Astrocyte of the hippocampus (primary cell): ENCODE measurements around the gene MFN2.

Experiments used
- DNase-seq: peaks from one replicate; pipeline ENCODE4 v3.0.0; 2011; ENCODE audit warnings: low read depth, low spot score

Gene MFN2

GRCh38 chr1:12047120-12047876, 67.1 kb downstream of the MFN2 start:
- DNase-seq = peak; percentile 89

GRCh38 chr1:12048372-12048771, 68.1 kb downstream of the MFN2 start:
- no peak for DNase-seq

GRCh38 chr1:12049616-12050015, 69.4 kb downstream of the MFN2 start:
- no peak for DNase-seq

GRCh38 chr1:12051361-12051760, 71.1 kb downstream of the MFN2 start:
- DNase-seq = no peak

- DNase-seq = peak; percentile 86
Measured at GRCh38 chr1:12052008-12052573, 71.8 kb downstream of the MFN2 start.

- peak; percentile 49 for DNase-seq
Measured at GRCh38 chr1:12052997-12053686, 72.9 kb downstream of the MFN2 start.

- DNase-seq = no peak
Measured at GRCh38 chr1:12053752-12054548, 73.7 kb downstream of the MFN2 start.

GRCh38 chr1:12055259-12055658, 75.0 kb downstream of the MFN2 start:
- DNase-seq = no peak

- no peak for DNase-seq
Measured at GRCh38 chr1:12056331-12056841, 76.1 kb downstream of the MFN2 start.

- DNase-seq = no peak
Measured at GRCh38 chr1:12057382-12057781, 77.1 kb downstream of the MFN2 start.

- DNase-seq = no peak
Measured at GRCh38 chr1:12057940-12058687, 77.9 kb downstream of the MFN2 start.

GRCh38 chr1:12059226-12059625, 79.0 kb downstream of the MFN2 start:
- no peak for DNase-seq

GRCh38 chr1:12059722-12060464, 79.6 kb downstream of the MFN2 start:
- DNase-seq = no peak

- no peak for DNase-seq
Measured at GRCh38 chr1:12060500-12060899, 80.3 kb downstream of the MFN2 start.
